GM08714 (cell line): Measurements from ENCODE around the gene ANKRD34A.
A peak's percentile ranks its signal among the peaks of the same experiment; 100 is the strongest.

ENCODE experiments used
- H3K4me3 ChIP-seq: fragments of 200-500 bp; sonication (Bioruptor generic); 2 replicates; pipeline ENCODE4 v1.5.1; 2014; ENCODE audit warnings: mild to moderate bottlenecking, low read length, inconsistent platforms
- ZNF274 ChIP-seq: IDR thresholded peaks from 2 replicates; pipeline ENCODE4 v1.6.1; 2012; ENCODE audit warnings: mild to moderate bottlenecking, low read depth, low read length

ANKRD34A gene

DNA sequence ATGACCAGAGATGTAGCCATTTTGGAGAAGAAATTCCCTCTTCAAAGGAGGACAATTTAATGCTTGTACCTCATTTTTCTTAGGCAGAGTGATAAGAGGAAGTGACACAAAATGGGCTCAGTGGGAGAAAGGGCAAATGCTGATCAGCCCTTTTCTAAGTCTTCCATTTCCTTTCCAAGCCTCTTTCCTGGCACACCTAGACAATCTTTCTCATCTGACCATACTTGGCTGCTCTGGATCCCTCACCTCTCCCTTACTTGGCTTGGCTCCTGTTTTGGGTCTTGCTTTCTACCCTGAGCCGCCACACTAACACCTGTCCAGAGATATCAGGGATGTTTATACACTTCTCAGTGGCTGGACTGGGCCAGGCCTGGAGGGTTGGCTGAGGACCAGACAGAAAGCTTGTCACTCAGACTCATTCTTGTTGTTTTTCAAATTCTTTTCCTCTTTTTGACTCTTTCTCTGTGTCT, 18.9 kb upstream of the ANKRD34A start:
- no peak overlapping the region for H3K4me3 ChIP-seq
- TF ChIP-seq ZNF274: no peak

DNA sequence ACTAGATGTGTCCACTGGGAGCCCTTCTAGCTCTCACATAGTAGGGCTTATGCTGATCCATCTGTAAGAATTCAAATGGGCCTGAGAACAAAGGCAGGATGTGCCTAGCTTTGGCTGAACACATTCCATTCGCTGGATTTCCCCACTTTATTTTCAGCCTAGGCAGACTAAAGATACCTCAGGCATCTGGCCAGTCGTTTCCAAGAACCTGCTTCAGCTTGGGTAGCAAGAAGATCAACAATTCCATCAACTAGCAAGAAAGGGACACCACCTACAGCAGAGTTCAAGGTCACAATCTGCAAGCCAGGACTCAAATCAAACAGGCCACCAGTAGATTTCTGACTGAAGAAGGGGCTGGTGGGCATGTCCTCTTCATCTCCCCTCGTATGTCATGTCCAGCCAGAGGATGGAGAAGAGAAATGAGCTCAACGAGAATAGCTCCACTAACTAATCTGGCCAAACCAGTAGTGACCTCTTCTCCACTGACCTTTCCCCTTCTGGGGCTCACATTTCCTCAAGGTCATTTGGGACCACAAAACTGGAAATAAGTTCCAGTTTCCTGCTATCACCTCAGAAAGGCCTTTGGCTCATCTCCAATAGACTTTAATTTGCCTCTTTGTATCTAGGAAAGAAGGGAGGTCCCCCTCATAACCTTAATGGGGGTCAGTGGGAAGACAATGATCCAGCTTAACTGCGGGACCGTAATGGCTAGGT, 17.8 kb upstream of the ANKRD34A start:
- no peak overlapping the region for H3K4me3 ChIP-seq
- TF ChIP-seq ZNF274: no peak

DNA sequence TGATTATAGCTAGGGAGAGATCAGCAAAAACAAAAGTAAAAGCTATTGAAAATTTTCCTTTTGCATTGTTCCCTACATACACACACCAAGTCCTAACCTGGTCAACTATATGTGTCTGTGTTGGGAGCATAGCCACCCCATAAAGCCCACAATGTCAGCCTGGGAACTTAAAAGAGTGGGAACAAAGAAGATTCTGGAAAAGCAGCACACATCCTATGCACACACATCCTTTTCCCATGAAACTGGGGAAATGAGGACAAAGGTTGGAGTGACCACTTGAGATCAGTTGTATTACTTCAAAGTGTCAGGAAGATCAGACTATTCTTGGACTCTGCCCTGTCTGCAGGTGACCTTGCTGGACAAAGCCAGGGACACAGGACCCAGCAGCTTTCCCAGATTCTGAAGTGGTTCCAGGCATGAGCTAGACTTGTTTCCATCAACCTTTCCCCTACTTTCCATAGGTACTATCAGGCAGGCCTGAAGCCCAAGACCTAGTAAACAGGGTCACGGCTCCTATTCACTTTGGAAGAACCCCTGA, 16.2 kb upstream of the ANKRD34A start:
- TF ChIP-seq ZNF274: no peak
- H3K4me3 ChIP-seq: no peak overlapping the region

DNA sequence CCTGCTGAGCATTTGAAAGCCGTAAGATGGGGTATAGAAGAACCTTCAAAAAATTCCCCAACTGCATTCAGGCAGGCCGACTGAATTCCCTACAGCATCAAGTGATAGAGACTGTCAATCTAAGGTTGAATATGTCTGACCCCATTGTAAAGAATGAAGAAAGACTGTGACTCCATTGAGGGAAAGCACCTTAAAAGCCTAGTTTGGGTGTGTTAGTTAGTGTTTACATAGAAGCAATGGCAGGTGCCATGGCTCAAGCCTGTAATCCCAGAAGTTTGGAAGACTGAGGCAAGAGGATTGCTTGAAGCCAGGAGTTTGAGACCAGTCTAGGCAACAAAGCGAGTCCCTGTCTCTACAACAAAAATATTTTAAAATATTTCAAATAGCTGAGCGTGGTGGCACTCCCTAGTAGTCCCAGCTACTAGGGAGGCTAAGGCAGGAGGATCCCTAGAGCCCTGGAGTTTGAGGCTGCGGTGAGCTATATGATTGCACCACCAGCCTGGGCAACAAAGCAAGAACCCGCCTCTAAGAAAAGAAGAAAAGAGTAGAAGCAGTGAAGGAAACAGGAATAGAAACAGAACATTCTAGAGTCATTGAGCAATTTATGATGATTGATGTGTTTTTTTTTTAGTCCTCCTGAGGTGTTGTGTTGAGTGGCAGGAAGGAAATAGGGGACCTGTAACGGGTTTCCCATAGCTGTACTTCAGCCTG, 15.5 kb upstream of the ANKRD34A start:
- H3K4me3 ChIP-seq: peak overlapping the region; percentile 20; the same call in 1 of the 2 replicates
- no peak for TF ChIP-seq ZNF274

DNA sequence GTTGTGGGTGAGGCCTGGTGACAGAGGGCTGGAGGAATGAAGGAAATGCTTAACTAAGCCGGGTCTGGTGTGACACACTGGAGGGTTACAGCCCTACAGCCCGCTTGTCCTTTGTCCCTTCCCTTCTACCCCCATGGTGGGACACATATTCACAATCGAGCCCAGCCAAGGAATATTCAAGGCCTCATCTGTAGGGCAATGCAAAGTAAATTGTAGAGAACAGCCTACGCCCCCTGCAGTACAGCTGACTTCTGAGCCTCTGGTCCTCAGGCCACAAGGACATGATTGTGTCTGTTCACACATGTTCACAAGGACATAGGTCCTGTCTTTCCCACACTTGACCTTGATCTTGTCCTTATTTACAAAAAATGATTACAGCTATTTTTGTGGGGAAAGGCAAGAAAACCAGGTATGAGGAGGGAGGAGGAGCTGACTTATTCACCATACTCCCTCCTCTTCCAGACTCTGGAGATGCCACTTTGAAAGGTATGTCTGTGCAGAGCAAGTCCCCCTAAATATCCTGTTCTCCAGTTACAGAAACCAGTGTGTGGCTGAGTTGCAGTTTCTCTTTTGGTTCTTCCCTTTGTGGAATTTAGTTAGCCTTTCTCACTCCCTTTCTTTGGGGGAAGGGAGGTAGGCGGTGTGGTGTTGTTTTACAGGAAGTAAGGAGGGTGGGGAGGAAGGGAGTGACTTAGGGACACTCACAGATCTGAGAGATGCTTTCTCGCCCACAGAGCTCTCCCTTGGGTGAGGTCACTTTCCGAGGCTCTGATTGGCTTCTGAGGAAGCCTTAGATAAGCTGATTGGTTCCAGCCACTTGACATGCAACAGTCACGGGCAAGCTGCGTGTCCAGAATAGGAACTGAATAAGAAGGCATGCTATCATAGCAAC, 14.7 kb upstream of the ANKRD34A start:
- TF ChIP-seq ZNF274: no peak
- peak overlapping the region; percentile 8; the same call in 1 of the 2 replicates for H3K4me3 ChIP-seq

DNA sequence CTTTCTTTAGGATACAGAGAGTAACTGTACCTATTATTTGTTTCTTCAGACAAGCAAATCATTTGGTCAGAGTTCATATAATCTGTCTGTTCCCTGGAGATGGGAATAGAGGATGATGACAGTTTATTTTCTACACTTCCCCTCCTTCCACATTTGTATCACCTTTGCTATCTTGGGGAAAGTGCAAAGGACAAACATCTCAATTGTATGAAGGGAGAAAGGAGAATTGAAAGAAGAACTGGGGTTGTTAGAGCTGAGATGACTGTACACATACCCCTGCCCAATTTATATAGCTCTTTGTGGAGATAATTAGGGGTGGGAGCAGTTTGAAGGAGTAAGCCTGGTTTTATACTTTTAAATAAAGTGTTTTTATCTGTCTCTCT, 14.1 kb upstream of the ANKRD34A start:
- TF ChIP-seq ZNF274: no peak
- no peak overlapping the region; the same call in 1 of the 2 replicates for H3K4me3 ChIP-seq

DNA sequence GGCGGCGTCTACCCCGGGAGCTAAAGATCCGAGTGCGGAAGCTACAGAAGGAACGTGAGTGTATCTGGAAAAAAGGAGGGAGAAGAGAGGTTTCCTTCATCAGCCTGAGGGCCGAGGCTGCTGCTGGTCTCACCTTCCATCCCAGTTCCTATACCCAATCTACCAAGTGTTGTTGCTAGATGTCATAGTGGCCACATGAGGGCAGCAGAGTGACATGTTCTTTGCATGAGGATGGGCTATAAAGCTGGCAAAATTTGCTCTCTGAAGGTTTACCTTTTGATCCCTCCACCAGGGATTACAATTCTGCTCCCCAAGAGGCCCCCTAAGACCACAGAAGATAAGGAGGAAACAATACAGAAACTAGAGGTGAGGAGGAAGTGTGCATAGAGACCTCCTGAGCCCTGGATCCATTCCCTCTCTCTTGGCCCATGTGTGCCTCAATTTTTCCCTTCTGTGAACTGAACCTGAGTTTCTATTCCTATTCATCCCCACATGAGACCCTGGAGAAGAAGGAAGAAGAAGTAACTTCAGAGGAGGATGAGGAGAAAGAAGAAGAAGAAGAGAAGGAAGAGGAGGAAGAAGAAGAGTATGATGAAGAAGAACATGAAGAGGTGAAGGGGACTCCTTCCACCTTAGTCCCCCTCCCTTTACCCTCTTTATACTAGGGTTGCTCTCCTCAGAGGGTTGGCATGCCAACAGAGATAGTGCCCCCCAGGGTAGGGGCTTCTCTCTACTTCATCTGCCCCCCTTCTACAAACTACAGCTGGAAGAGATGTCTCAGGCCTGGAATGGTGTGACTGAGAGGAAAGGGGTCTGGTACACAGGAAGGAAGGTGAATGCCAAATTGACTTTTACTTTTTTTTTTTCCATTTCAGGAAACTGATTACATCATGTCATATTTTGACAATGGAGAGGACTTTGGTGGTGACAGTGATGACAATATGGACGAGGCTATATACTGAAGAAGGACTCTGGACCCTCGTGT, 13.4 kb upstream of the ANKRD34A start:
- no peak for TF ChIP-seq ZNF274
- H3K4me3 ChIP-seq: no peak overlapping the region

DNA sequence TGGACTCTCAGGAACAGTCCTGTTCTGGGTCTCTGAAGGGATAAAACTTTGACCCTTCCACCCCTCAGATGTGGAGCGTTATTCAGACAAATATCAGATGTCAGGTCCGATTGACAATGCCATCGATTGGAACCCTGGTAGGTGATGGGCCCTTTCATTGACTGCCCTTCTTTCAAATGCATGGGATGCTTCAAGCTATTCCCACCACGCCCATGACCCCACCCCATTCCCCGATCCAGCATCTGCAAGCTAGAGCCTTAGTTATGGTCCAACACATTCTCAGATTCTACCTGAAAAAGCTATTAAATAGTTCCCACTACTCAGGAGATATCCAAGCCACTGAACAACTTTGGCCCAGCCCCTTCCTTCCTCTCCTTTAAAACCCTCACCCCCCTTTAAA, 12.6 kb upstream of the ANKRD34A start:
- TF ChIP-seq ZNF274: no peak
- H3K4me3 ChIP-seq: no peak overlapping the region

DNA sequence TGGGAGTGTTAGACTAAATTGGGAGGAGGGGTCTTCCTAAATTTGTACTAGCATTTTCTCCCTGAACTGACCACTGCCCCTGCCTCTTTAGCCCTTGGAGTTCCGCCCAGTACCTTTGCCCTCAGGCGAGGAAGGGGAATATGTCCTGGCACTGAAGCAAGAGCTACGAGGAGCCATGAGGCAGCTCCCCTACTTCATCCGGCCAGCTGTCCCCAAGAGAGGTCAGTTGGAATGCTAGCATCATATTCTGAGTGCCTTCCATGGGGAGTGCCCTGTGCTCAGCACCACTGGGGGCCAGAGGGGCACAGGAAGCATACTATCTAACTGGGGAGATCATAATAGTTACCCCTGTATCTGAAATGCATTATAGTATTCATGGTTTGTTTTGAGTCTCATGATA, 10.8 kb upstream of the ANKRD34A start:
- H3K4me3 ChIP-seq: no peak overlapping the region
- TF ChIP-seq ZNF274: no peak

DNA sequence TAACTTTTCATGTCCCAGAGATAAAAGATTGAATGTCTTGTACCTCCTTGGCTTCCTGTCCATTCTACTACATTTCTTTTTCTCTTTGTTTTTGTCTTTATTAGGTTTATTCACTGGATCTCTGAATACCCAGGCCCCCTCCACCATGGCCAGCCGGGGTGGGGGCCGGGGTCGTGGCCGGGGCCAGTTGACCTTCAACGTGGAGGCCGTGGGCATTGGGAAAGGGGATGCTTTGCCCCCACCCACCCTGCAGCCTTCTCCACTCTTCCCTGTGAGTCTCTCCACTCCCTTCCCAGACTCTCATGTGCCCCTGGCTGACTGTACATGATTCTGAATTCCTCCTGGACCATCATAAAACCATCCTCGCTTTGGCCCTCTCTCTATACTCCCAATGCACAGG, 10.3 kb upstream of the ANKRD34A start:
- no peak for TF ChIP-seq ZNF274

DNA sequence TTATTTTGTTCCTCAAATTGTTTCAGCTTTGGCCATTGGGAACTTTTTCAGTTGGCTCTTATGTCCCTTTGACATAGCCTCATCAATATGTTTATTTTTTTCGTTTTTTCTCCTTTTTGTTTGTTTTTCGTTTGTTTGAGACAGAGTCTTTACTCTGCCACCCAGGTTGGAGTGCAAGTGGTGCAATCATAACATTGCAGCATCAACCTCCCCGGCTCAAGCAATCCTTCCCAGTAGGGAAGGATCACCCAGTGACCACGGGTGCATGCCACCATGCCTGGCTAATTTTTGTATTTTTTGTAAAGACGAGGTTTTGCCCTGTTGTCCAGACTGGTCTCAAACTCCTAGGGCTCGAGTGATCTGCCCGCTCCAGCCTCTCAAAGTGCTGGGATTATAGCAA, 8.2 kb upstream of the ANKRD34A start:
- no peak for TF ChIP-seq ZNF274
- no peak overlapping the region for H3K4me3 ChIP-seq

More for the DNA sequence above, 10.3 kb upstream of the ANKRD34A start:
- no peak overlapping the region for H3K4me3 ChIP-seq

DNA sequence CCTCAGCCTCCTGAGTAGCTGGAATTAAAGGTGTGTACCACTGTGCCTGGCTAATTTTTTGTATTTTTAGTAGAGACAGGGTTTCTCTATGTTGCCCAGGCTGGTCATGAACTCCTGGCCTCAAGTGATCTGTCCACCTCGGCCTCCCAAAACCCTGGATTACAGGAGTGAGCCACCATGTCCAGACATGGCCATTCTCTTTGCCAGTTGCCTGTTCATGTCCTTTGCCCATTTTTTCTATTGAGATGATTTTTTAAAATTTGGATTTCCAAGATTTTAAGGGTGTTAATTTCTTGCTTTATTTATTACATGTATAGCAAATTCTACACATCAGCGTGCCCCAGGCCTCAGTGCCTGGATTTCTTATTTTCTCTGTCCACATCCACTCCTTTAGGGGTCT, 2.9 kb upstream of the ANKRD34A start:
- TF ChIP-seq ZNF274: no peak
- H3K4me3 ChIP-seq: no peak overlapping the region
